ENCODE data around the gene SETD6.

SETD6 gene

DNA sequence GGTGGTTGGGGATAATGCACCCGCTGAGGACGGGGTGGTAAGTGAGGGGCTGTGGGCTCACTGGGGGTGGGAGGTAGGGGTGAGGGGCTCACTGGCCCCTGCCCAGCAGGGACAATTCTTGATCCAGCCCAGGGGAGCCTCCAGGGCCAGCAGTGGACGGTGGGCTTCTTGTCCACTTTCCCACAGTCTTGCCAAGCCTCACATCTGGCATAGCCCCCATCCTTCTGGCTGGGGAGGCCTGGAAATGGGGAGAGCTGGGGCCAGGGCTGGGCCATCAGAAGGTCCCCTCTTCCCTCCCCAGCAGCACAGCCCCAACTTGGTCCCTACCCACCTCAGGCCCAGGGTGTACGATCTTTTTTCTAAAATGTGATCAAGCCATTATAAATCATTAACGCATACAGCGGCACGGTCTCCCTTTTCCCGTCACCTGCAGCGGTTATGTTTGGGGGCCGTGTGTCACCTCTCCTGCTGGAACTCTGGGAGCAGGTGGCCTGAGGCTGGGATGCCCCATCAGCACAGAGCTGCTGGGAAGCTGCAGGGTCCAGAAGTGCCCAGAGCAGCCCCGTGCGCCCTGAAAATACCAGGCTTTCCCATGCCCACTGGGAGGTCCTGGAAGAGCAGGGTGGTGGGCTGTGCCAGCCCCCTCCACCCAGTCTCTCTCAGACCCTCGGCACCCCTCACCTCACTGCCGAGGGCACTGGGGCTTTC is 7.2 kb upstream of the SETD6 start:
- no peak for DNase-seq (ENCODE audit: low spot score)

DNA sequence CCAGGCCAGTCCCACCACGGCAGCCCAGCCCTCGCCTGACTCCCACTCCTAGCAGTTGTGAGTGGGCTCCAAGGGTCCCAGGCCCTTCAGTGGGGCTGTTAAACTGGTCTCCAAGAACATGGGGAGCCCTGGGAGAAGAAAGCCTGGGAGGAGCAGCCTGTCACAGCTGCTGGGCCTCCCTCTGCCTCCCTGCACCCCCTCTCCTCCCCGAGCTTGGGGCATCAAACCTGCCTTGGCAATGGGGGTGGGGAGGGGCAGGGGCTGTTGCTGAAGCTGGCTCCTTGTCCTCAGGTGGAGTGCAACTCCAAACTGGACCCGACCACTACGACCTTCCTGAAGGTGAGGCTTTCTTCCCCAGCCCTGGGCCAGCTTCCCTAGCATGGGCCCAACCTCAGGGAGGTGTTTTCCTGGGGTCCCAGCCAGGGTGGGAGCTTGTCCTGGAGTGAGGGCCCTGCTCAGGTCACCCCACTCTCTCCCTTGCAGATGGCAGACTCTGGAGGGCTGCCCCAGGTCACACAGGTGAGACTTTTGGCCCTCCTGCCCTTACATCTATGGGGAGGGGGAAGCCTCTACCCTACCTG is 6.6 kb upstream of the SETD6 start:
- no peak for DNase-seq (ENCODE audit: low spot score)

DNA sequence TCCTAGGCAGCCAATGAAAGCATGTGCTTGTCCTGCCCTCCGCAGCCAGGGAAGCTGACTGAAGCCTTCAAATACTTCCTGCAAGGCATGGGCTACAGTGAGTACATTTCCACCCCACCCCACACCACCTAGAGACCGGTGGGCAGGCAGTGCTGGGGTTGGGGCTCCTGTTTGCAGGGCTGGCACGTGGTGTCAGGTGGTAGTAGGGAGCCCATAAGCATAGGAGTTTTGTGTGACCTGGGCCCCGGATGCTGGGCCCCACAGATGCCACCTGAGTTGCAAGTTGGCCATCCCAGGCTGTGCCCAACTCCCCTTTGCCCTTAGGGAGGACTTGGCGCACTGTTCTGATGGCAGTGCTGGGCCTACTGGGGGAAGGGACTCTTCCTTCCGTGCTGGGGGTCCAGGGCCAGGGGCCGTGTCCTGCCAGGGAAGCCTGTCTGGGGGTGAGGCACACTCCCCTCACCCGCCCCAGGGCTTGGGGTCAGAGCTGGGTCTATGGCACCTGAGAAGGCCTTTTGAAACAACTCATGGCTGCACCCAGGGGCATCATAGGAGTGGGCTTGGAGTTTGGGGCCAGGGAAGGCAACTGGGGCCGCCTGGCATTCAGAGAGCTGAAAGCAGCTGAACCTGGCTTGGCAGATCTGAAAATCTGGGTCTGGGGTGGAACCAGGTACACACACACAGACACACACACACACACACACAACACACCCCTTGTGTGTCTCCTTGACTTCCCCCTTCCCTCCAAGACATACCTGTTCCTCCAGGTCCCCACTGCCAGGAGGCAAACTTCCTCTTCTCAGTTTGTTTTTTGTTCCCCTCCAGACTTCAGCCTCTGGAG is 5.8 kb upstream of the SETD6 start:
- DNase-seq (ENCODE audit: low spot score), result no peak

DNA sequence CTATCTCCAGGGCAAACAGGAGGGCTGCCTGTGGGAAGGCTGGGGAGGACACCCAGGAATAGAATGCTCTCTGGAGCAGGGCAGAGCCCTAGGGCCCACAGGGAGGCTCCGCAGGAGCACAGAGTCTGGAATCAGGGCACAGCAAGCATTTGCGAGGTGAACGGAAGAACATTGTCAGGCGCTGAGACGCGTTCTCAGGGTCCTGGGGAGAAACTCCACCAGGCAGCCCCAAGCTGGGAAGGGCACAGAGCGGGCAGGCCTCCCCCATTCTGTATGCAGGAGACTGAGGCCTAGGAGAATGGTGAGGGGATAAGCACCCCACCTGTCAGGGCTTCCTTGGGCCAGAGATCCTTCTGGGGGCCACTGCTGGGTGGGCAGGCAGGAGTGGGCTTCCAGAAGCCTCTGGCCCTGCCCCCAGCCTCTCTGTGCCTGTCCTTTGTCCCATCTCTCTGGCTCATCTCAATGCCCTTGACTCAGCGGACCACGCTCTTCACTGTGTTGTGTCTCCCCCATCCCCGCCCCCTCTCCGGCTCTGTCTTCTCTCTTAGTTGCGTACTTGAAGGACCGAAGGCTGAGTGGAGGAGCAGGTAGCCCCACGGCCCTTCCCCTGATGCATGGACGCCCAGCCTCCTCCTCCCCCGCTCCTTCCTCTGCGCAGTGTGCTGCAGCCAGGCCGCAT is 5.1 kb upstream of the SETD6 start:
- DNase-seq (ENCODE audit: low spot score), result no peak

GRCh38 chr16:58510776-58511628 is 4.3 kb upstream of the SETD6 start:
- no peak for DNase-seq (ENCODE audit: low spot score)

DNA sequence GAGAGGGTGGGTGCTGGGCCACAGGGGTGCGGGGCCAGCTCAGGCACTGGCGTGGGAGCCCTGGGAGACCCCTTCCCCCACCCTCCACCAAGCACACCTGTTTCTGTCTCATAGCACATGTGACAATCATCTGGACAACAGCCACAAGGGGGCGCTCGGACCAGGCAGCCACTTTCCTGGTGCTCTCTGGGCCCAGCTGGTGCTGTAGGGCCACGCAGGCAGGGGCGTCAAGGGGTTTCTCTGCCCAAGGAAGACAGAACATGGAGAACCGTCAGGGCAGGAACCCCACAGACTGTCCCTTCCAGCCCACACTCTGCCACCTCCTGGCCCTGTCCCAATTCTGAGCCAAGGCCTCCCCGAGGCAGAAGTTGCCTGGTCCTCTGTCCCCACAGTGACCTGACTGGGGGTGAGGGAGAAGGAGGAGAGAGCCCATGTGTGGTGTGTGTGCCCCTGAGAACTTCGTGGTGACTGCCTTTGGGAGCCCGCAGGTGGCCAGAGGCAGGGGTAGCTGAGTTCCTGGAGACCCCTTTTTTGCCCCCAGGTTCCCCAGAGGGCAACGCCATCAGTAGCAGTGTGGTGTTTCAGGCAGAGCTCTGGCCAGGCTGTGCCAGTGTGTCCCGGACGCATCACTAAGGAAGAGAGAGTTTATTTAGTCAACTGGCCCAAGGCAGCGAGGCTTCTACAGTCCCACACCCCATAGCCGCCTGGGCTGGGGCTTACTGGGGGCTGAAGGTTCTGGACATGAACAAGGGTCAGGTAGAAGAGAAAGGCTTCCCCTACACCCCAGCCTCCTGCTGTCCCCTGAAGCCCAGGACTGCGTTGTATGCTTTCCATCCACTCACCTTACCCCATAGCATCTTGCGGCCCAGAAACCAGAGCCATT is 3.1 kb upstream of the SETD6 start:
- peak; percentile 46 for DNase-seq (ENCODE audit: low spot score)

DNA sequence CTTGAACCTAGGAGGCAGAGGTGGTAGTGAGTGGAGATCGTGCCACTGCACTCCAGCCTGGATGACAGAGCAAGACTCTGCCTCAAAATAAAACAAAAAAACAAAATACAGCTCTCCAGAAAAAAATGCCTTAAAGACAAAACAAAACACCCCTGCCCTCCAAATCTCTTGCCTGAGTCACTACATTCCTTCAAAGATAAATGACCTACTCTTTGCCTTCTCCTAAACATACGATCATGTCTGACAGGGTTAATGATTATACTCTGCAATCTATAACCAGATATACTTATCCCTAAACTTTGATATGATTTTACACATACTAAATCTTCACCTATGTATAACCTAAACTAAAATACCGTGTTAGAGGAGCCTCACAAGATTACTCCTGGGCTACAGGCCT is 1.4 kb upstream of the SETD6 start:
- no peak for DNase-seq (ENCODE audit: low spot score)

DNA sequence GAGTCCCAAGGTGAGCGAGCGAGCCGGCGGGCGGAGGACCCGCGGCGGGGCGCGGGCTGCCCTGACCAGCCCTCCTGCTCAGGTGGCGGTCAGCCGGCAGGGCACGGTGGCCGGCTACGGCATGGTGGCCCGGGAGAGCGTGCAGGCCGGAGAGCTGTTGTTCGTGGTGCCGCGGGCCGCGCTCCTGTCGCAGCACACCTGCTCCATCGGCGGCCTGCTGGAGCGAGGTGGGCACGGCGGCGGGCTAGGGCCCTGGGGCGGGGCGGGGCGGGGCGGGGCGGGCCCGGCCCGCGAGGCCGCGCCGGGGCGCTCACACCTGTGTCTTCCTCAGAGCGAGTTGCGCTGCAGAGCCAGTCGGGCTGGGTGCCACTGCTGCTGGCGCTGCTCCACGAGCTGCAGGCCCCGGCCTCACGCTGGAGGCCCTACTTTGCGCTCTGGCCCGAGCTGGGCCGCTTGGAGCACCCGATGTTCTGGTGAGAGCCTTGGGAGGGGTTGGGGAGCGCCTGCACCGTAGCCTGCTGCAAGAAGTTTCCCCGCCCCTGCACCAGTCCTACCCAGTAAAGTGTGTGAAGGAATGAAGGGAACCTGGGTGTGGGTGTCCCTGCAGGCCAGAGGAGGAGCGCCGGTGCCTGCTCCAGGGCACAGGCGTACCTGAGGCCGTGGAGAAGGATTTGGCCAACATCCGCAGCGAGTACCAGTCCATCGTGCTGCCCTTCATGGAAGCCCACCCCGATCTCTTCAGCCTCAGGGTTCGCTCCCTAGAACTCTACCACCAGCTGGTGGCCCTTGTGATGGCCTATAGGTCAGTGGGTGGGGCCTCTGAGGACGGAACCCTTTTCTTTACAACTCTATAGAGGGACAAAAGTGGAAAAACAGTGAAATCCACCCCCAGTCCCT is 802 bp downstream of the SETD6 start:
- no peak for DNase-seq (ENCODE audit: low spot score)

DNA sequence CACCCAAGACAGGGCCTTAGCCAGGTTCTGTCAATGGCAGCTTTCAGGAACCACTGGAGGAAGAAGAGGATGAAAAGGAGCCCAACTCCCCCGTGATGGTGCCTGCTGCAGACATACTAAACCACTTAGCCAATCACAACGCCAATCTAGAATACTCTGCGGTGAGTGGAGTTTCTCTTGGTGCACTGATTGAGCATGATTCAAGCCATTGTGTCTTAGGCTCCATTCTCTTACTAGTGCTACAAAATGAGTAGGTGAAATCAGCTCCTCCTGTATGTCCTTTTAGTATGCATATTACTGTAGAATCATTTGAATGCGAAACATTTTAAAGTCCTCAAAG is 1.4 kb downstream of the SETD6 start:
- DNase-seq (ENCODE audit: low spot score), result no peak

DNA sequence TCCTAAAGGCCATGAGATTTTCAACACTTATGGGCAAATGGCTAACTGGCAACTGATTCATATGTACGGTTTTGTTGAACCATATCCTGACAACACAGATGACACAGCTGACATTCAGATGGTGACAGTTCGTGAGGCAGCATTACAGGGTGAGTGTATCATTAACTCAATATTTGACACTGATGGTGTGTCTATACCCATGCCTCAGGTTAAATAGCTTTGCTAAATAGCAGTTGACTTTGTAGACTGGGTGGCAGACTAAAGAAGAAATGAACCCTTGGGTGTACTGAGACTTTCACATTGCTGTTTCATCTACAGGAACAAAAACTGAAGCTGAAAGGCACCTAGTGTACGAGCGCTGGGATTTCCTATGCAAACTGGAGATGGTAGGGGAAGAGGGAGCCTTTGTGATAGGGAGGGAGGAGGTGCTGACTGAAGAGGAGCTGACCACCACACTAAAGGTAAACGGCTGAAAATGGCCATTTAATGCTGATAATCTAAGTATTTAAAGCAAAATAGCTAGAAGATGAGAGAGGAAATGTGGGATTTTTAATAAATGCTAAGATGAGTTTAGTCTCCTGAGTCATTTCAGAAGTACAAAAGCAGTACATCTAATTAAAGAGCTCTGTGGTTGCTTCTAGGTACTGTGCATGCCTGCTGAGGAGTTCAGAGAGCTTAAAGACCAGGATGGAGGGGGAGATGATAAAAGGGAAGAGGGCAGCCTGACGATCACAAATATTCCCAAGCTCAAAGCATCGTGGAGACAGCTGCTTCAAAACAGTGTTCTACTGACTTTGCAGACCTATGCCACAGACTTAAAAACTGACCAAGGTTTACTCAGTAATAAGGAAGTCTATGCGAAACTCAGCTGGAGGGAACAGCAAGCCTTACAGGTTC is 3.0 kb downstream of the SETD6 start:
- DNase-seq (ENCODE audit: low spot score), result no peak

DNA sequence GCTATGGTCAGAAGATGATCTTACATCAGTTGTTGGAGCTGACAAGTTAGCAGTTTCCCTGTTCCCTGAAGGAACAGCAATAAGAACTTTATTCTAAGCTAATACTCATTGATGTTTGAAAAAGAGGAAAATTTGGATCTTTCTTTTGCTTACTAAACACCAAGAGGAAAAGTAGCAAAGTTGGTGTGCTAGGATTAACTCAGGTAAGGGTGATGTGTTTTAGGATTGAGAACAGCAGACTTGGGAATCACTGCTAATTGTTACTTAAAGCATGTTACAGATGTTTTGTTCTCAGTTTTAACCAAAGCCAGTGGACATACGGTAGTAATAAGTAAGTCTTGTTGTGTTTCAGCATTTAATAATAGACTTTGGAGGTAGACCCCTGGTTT is 3.7 kb downstream of the SETD6 start:
- no peak for DNase-seq (ENCODE audit: low spot score)

DNA sequence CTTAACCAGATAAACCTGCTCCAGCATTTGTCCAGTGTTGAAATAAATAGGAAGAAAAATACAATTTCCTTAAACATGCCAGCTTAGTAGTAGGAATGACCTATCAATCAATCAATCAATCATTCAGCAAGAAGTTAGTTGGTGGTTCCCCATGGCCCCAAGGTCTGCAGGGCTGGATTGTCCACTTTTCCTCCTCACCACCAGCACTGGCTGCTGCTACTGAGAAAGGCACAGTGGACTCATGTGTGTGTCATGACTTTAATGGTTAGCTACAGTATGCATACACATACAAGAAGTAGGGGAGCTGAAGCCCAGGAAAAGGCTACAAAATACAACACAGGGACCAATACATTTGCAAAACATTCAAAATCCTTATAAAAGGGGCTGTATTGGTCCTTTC is 4.4 kb downstream of the SETD6 start:
- no peak for DNase-seq (ENCODE audit: low spot score)

DNA sequence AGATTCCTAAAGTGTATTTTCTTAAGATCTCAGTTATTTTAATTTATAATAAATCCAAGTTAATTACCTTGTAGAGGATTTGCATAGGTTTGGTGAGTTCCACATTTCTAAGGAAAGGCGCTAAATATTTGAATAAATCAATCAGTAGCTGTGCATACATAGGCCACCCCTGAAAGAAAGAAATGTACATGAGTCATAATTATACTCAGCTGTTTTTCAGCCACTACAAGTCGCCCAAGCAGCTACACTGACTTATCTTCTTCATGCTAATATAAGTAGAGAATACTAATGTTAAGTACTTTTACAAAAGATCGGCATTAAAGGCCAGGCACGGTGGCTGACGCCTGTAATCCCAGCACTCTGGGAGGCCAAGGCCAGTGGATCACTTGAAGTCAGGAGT is 14.9 kb downstream of the SETD6 start:
- DNase-seq (ENCODE audit: low spot score), result no peak

- DNase-seq (ENCODE audit: low spot score), result no peak
Measured at GRCh38 chr16:58532414-58532813, 17.1 kb downstream of the SETD6 start.

GRCh38 chr16:58533751-58534470 is 18.6 kb downstream of the SETD6 start:
- DNase-seq (ENCODE audit: low spot score), result no peak

GRCh38 chr16:58535100-58535499 is 19.8 kb downstream of the SETD6 start:
- no peak for DNase-seq (ENCODE audit: low spot score)

GRCh38 chr16:58536278-58536677 is 21.0 kb downstream of the SETD6 start:
- no peak for DNase-seq (ENCODE audit: low spot score)

Data from globus pallidus (tissue), 1 donor.